Urothelium cell line (cell line): ENCODE results near the gene WRNIP1.

Source experiments
- DNase-seq: peaks from one replicate; pipeline ENCODE4 v3.0.0; 2011; ENCODE audit warnings: low spot score, mixed read lengths
- FAIRE-seq: peaks from 2 replicates; lab custom pipeline; 2011; peaks lifted over from hg19 to GRCh38; lab: Jason Lieb, UNC

WRNIP1 gene

GRCh38 chr6:2830183-2830582 is 65.0 kb downstream of the WRNIP1 start:
- no peak for FAIRE-seq

GRCh38 chr6:2831392-2831791 is 66.2 kb downstream of the WRNIP1 start:
- DNase-seq (no peak), FAIRE-seq (no peak)

More at GRCh38 chr6:2830183-2830582, 65.0 kb downstream of the WRNIP1 start:
- no peak for DNase-seq

GRCh38 chr6:2834262-2834661 is 69.1 kb downstream of the WRNIP1 start:
- DNase-seq (no peak), FAIRE-seq (peak; percentile 13)
